HG03460 (cell line): ENCODE measurements around the gene CLASP1.

ENCODE experiments used
- ATAC-seq: cut with Tn5 transposase; IDR thresholded peaks from one replicate; pipeline ENCODE4 v1.9.1; 2021; ENCODE audit not compliant: unreplicated experiment

CLASP1 gene

GRCh38 chr2:121510857-121511256 lies 138.4 kb downstream of the CLASP1 start:
- no peak for ATAC-seq

DNA sequence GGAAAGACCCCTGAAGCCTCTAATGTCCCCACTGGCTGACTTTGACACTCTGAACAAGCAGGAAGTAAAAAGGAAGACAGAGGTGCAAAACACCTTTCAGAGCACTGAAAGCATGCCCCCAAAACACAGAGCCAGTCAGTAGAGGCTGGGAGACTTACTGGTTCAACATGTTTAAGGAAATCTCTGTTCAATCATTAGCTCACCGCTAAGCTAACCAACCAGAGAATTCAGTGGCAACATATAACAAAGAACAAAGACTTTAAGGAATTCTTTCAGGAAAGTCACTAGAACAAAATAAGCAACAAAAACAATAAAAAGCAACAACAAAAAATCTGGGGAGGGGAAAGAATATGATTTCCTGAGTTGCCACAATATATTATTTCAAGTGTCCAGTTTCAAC lies 142.6 kb downstream of the CLASP1 start:
- ATAC-seq: no peak

GRCh38 chr2:121505986-121506586 lies 143.2 kb downstream of the CLASP1 start:
- no peak for ATAC-seq

GRCh38 chr2:121505005-121505404 lies 144.3 kb downstream of the CLASP1 start:
- no peak for ATAC-seq

GRCh38 chr2:121504316-121504715 lies 144.9 kb downstream of the CLASP1 start:
- ATAC-seq: no peak

DNA sequence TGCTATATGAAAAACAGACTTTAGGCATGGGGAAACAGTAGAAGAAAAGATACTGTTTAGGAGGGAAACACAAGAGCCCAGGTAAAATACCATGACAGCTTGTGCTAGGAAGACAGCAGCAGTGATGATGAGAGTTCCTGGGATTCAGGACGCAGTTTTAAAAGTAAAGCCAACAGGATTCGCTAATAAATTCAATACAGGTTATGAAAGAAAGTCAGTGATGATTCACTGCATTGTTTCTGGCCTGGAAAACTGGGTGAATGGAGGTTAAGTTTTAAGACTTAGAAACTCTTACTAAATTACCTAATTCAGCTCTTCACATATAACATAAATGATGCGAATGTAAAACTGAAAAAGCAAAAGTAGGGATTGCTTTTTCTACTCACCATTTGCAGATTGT lies 146.5 kb downstream of the CLASP1 start:
- no peak for ATAC-seq

GRCh38 chr2:121502246-121502645 lies 147.0 kb downstream of the CLASP1 start:
- ATAC-seq: no peak

- ATAC-seq: no peak
Observed at GRCh38 chr2:121501554-121501953, 147.7 kb downstream of the CLASP1 start.

- ATAC-seq: no peak
Observed at GRCh38 chr2:121501031-121501430, 148.2 kb downstream of the CLASP1 start.

- ATAC-seq: no peak
Observed at GRCh38 chr2:121498731-121499130, 150.5 kb downstream of the CLASP1 start.

DNA sequence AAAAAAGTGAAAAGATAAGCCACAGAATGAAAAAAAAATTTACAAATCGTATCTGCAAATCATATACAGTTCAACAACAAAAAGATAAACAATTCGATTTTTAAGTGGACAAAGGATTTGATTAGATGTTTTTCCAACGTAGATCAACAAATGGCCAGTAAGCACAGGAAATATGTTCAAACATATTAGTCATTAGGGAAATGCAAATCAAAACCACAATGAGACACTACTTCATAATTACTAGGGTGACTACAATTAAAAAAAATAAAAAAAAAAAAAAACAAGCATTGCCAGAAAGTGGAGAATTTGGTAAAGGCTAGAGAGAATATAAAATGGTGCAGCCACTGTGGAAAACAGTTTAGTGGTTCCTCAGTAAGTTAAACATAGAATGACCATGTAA lies 156.9 kb downstream of the CLASP1 start:
- no peak for ATAC-seq

GRCh38 chr2:121491518-121491917 lies 157.7 kb downstream of the CLASP1 start:
- no peak for ATAC-seq

DNA sequence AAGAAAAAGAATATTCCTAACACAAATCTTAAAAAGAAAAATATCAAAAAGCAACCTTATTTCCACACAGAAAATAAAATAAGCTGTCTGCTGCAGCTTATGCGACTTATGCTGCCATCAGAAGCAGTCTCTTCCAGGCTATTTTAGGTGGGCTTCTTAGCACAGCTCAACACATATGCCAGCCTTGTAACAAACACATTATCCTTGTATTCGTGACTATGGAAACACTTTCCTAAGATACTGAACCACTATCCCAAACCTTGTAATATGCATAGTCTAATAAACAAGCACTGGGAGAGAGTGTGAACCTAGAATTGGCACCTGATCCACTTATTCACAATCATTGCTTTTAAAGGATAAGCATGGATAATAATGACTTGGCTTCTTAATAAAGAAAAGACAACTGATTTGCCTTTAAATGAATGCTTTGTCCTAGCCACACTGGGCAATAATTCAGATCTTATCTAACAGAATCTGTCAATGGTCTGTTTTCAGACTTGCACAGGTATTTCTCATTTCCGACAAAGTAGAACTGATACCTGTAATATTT lies 158.6 kb downstream of the CLASP1 start:
- no peak for ATAC-seq

GRCh38 chr2:121489911-121490583 lies 159.2 kb downstream of the CLASP1 start:
- ATAC-seq: no peak

GRCh38 chr2:121489284-121489683 lies 160.0 kb downstream of the CLASP1 start:
- peak; percentile 81 for ATAC-seq

- no peak for ATAC-seq
Observed at GRCh38 chr2:121486191-121486790, 163.0 kb downstream of the CLASP1 start.

GRCh38 chr2:121485039-121485438 lies 164.2 kb downstream of the CLASP1 start:
- no peak for ATAC-seq

DNA sequence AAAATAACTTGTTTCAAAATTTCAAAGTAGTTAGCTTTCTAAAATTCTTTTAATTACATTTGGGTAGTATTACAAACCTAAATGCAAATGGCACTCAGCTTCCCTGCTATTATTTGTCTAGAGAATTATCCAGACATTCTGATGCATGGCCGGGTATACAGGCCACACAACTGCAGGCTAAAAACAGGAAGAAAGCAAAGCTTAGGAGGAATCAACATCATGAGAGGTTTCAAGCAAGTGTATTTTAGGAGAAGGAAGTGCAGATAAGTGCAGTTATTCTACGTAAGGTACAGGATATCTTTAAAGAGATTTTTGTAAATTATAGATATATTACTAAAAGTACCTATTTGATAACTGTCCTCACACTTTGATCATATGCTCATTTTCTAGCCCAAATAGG lies 165.4 kb downstream of the CLASP1 start:
- no peak for ATAC-seq

GRCh38 chr2:121483021-121483420 lies 166.2 kb downstream of the CLASP1 start:
- no peak for ATAC-seq

DNA sequence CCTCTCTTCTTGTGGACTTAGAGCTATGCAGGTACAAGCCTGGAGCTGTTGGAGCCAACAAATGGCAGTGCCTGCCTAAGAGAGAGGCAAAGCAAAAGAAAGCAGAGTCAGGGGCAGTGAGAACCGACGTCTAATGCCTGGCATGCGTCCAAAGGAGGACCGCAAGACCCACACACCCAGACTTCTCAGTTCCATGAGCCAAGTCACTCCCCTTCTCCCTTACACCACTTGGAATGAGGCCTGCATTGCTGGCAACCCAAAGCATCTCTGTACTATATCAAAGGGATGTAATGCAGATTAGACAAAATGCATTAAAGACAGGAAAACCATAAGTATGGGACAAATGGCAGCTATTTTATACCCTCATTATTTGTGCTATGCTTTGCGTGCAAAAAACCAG lies 168.4 kb downstream of the CLASP1 start:
- ATAC-seq: no peak

DNA sequence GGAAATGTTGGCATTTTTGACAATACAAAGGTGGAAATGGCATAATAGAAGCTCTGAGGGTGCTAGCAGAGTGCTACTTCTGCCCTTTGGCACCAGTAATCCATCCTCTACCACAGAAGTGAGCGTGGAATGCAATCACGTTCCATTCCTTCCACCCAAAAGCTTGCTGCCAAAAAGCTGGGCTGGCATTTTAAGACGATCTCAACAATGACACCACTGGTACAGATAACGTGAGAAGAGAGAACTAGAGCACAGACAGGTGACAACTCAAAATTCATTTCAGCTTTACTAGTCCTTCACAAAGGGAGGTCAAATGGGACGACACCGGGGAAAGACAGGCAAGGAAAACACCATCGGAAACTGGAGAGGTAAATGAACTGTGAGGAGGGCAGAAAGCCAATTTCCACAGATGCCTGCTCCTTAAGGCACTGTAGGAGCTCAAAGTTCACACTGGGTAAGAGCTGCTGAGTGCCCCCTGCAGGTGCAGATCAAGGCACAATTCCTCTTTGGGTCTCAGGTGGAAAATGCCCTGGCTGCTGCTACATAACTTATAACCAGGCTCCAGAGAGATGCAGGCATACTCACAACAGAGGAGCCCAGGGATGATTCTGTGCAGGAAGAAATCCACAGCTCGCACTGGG lies 169.3 kb downstream of the CLASP1 start:
- no peak for ATAC-seq
